DND-41 (cell line): ENCODE data around the gene THBD.

ENCODE experiments used
- ATAC-seq: fragments of 200-7000 bp; cut with Tn5 transposase; 3 replicates; pipeline ENCODE4 v1.9.1; 2021; ENCODE audit warnings: low read depth; ENCODE audit not compliant: insufficient read depth
- DNase-seq: peaks from one replicate; pipeline ENCODE4 v3.0.0-alpha.2; 2020
- H2AFZ ChIP-seq: 2 replicates; pipeline ENCODE4 v1.6.0; 2012; ENCODE audit warnings: low read depth, low read length
- H3K27ac ChIP-seq: 2 replicates; pipeline ENCODE4 v1.5.1; 2012; ENCODE audit warnings: low read length, inconsistent platforms
- H3K27me3 ChIP-seq: fragments of 200-600 bp; sonication (generic); 2 replicates; pipeline ENCODE4 v1.6.0; 2012; ENCODE audit warnings: low read length, mild to moderate bottlenecking, inconsistent platforms; ENCODE audit not compliant: insufficient read depth, poor library complexity
- H3K36me3 ChIP-seq: 2 replicates; pipeline ENCODE4 v1.5.1; 2012; ENCODE audit warnings: low read length, inconsistent platforms; ENCODE audit not compliant: insufficient read depth
- H3K4me1 ChIP-seq: 2 replicates; pipeline ENCODE4 v1.5.1; 2012; ENCODE audit warnings: mild to moderate bottlenecking, low read length; ENCODE audit not compliant: insufficient read depth
- H3K4me2 ChIP-seq: 2 replicates; pipeline ENCODE4 v1.6.0; 2012; ENCODE audit warnings: mild to moderate bottlenecking, moderate library complexity, low read length, inconsistent platforms; ENCODE audit not compliant: insufficient read depth
- H3K4me3 ChIP-seq, 2 experiments: fragments of 200-600 bp in 1 of 2; shearing (Covaris generic) in 1 of 2; 2 replicates each; pipeline ENCODE4 v1.5.1; 2012 to 2016; ENCODE audit warnings: inconsistent platforms in 2 of 2, low read length in 2 of 2, mild to moderate bottlenecking in 2 of 2, low read depth in 1 of 2, moderate library complexity in 1 of 2
- H3K79me2 ChIP-seq: 2 replicates; pipeline ENCODE4 v1.6.0; 2012; ENCODE audit warnings: low read length, inconsistent platforms; ENCODE audit not compliant: insufficient read depth
- H3K9ac ChIP-seq: 2 replicates; pipeline ENCODE4 v1.6.0; 2012; ENCODE audit warnings: low read depth, mild to moderate bottlenecking, inconsistent platforms, low read length, moderate library complexity
- H3K9me3 ChIP-seq: 2 replicates; pipeline ENCODE4 v1.5.1; 2012; ENCODE audit warnings: low read length, moderate library complexity, mild to moderate bottlenecking, inconsistent platforms; ENCODE audit not compliant: insufficient read depth, severe bottlenecking
- H4K20me1 ChIP-seq: 2 replicates; pipeline ENCODE4 v1.6.0; 2012; ENCODE audit warnings: low read length; ENCODE audit not compliant: insufficient read depth
- CTCF ChIP-seq: IDR thresholded peaks from 2 replicates; pipeline ENCODE4 v1.5.1; 2012; ENCODE audit warnings: borderline replicate concordance, low read length, moderate library complexity, mild to moderate bottlenecking; ENCODE audit not compliant: poor library complexity, severe bottlenecking; ENCODE audit errors: extremely low read depth
- EZH2 ChIP-seq: IDR thresholded peaks from 3 replicates; pipeline ENCODE4 v1.6.1; 2012; ENCODE audit warnings: borderline replicate concordance, low read depth, mild to moderate bottlenecking, moderate library complexity, low read length, inconsistent platforms; ENCODE audit not compliant: severe bottlenecking

THBD gene

GRCh38 chr20:23010096-23010495 lies 39.4 kb downstream of the THBD start:
- H3K27me3 ChIP-seq: no peaks in the 10 kb centered on the region
- H3K4me3 ChIP-seq: no peak overlapping the region
- no peaks in the 10 kb centered on the region for H3K36me3 ChIP-seq
- no peak overlapping the region for H3K9ac ChIP-seq
- no peaks in the 10 kb centered on the region for H3K9me3 ChIP-seq
- H2AFZ ChIP-seq: 0 out of 2 replicates have a peak overlapping the region, but pooled peaks have one; percentile 40
- H3K27ac ChIP-seq: no peak overlapping the region
- no peaks in the 10 kb centered on the region for H3K79me2 ChIP-seq
- no peak overlapping the region for H3K4me2 ChIP-seq
- ATAC-seq (no peak), DNase-seq (no peak)
- peaks cover 3% of the 10 kb centered on the region for H3K4me1 ChIP-seq
- H4K20me1 ChIP-seq: no peaks in the 10 kb centered on the region
- TF ChIP-seq CTCF (no peak), EZH2 (no peak)

GRCh38 chr20:23009636-23010035 lies 39.8 kb downstream of the THBD start:
- ATAC-seq: no peak
- no peaks in the 10 kb centered on the region for H3K9me3 ChIP-seq
- no peak for DNase-seq
- no peak for TF ChIP-seq CTCF
- TF ChIP-seq EZH2: no peak
- H3K4me1 ChIP-seq: no peaks in the 10 kb centered on the region
- no peak overlapping the region for H3K4me3 ChIP-seq
- H2AFZ ChIP-seq: peak overlapping the region; percentile 40; the same call in 1 of the 2 replicates
- H3K4me2 ChIP-seq: no peak overlapping the region
- no peaks in the 10 kb centered on the region for H4K20me1 ChIP-seq
- H3K9ac ChIP-seq: no peak overlapping the region
- H3K79me2 ChIP-seq: no peaks in the 10 kb centered on the region
- H3K36me3 ChIP-seq: no peaks in the 10 kb centered on the region
- no peak overlapping the region for H3K27ac ChIP-seq
- no peaks in the 10 kb centered on the region for H3K27me3 ChIP-seq

GRCh38 chr20:23008667-23009066 lies 40.8 kb downstream of the THBD start:
- no peak overlapping the region for H3K4me3 ChIP-seq
- no peak overlapping the region for H3K27ac ChIP-seq
- H3K4me1 ChIP-seq: no peaks in the 10 kb centered on the region
- no peaks in the 10 kb centered on the region for H3K9me3 ChIP-seq
- H3K27me3 ChIP-seq: no peaks in the 10 kb centered on the region
- no peak overlapping the region for H3K9ac ChIP-seq
- DNase-seq (no peak), ATAC-seq (no peak)
- H4K20me1 ChIP-seq: no peaks in the 10 kb centered on the region
- H3K79me2 ChIP-seq: no peaks in the 10 kb centered on the region
- no peak overlapping the region for H3K4me2 ChIP-seq
- TF ChIP-seq EZH2 (no peak), CTCF (no peak)
- no peaks in the 10 kb centered on the region for H3K36me3 ChIP-seq
- H2AFZ ChIP-seq: no peak overlapping the region
